Prostate gland (tissue), 2 donors: ENCODE data around the gene DMBX1.

Experiments used
- POLR2A ChIP-seq: fragments of 450-650 bp; IDR thresholded peaks from one replicate; pipeline ENCODE4 v1.6.1; 2016; ENCODE audit warnings: antibody characterized with exemption, mild to moderate bottlenecking
- POLR2AphosphoS5 ChIP-seq: sonication (generic); formaldehyde crosslinking; IDR thresholded peaks from one replicate; pipeline ENCODE4 v1.6.1; 2017; ENCODE audit warnings: antibody characterized with exemption
- TF ChIP-seq, protein P1 (sequence below), 4 experiments: fragments of 200-600 bp in 2 of 4; fragments of 450-650 bp in 2 of 4; sonication (generic) in 2 of 4; IDR thresholded peaks; 1 replicate in 3 of 4; 2 replicates in 1 of 4; pipeline ENCODE4 v1.5.1; 2016 to 2019; ENCODE audit warnings: antibody characterized with exemption in 4 of 4, mild to moderate bottlenecking in 2 of 4, moderate library complexity in 2 of 4

DNA sequence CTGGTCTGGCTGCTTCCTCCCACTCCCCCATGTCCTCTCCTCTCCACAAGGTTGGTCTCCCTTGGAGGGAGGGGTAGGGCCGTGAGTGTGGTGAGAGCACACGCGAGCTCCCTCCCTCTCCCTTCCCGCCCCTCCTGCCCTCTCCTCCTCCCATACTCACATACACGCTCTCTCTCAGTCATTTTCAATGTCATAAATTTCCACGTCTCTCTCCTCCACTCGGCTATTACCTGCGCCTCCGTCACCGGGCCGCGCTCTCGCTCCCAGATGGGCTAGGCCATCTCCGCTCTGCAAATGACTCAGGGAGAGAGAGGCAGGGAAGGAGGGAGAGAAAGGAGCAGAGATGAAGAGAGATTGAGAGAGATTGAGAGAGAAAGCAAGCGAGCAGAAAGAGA, 36.7 kb upstream of the DMBX1 start:
- TF ChIP-seq, protein P1, sequence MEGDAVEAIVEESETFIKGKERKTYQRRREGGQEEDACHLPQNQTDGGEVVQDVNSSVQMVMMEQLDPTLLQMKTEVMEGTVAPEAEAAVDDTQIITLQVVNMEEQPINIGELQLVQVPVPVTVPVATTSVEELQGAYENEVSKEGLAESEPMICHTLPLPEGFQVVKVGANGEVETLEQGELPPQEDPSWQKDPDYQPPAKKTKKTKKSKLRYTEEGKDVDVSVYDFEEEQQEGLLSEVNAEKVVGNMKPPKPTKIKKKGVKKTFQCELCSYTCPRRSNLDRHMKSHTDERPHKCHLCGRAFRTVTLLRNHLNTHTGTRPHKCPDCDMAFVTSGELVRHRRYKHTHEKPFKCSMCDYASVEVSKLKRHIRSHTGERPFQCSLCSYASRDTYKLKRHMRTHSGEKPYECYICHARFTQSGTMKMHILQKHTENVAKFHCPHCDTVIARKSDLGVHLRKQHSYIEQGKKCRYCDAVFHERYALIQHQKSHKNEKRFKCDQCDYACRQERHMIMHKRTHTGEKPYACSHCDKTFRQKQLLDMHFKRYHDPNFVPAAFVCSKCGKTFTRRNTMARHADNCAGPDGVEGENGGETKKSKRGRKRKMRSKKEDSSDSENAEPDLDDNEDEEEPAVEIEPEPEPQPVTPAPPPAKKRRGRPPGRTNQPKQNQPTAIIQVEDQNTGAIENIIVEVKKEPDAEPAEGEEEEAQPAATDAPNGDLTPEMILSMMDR (IDR thresholded peaks at IDR 0.05) = no peak
- TF ChIP-seq POLR2A (no peak), POLR2AphosphoS5 (no peak)
